ENCODE measurements around the gene SLC7A6OS.
"Not testable (repeated sequence)": the region's sequence is repeated elsewhere in the genome, so short reads cannot be mapped to it uniquely, and the experiment has no call there.

Gene SLC7A6OS

DNA sequence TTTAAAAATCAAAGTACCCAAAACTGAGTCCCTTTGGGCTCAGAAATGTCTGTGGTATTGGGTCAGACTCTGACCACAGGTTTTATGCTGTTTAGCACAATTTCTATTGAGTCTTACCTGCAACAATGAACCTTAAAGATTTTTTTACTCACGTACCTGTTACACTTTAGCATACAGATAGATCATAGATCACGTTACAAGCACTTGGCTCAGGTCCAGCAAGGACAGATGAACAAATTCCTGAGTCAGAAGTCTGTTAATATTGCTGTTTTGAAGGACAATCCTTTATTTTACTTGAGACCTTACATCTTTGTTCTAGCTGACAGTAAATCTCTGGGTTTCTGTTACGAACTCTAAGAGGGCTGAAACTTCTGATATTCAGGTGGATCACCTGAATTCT is 12.8 kb downstream of the SLC7A6OS start:
- DNase-seq = peak in 1 of 2 experiments; percentile 39

DNA sequence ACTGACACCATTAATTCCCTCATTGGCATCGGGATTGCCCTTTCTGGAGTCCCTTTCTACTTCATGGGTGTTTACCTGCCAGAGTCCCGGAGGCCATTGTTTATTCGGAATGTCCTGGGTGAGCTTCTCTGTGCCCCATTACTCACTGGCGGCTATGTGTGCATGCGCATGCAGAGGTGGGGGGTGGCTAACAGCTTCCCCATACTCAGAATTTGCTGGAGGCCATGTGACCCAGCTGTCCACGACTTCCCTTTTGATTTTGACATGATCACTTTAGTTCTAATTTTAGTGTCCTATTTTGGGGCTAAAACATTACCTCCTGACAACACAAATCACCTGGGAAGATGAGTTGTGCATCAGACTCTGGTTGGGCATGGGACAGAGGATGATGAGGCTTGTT is 14.1 kb downstream of the SLC7A6OS start:
- no peak for DNase-seq

DNA sequence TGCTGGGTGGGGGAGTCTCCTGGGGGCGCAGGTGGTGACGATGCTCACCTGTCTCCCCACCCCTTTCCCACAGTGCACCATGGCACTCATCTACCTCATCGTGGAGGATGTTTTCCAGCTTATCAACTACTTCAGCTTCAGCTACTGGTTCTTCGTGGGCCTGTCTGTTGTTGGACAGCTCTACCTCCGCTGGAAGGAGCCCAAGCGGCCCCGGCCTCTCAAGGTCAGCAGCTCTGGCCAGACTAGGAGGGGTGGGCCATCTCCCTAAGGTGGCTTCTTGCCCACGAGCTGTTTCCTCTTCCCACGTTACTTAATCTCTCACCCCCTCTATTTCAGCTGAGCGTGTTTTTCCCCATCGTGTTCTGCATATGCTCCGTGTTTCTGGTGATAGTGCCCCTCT is 14.5 kb downstream of the SLC7A6OS start:
- no peak for DNase-seq

DNA sequence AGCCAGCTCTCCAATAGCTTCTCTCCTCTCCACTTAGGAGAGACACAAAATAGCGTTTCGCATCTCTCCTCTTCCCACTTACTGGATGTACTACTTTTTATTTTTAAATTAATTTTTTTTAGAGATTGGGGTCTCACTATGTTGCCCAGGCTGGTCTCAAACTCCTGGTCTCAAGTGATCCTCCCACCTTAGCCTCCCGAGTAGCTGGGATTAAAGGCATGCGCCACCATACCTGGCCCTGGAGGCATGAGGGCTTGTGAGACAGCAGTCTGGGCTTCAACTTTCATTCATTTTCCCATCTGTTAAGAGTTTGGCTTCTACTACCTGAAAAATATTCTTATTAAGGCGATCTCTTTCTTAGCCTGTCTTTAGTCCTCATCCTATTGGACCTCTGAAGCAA is 18.3 kb downstream of the SLC7A6OS start:
- no peak for DNase-seq

- DNase-seq = no peak
Measured at GRCh38 chr16:68291227-68291626, 19.5 kb downstream of the SLC7A6OS start.

DNA sequence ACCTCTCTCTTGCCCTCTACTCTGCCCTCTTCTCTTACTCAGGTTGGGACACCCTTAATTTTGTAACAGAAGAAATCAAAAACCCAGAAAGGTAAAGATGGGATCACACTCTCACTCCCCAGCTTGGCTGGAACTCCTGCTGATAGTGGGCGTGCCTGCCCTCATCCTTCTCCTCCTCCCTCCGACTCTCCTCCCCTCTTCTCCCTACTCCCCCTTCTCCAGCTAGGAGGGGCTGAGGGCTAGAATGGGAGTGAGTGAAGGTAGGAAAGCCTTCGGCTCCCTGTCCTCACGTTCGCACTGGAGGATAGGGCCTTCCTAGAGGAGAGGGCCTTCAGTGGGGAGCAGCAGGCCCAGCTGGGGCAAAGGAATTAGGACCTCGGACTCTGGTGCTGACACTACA is 20.3 kb downstream of the SLC7A6OS start:
- no peak for DNase-seq

DNA sequence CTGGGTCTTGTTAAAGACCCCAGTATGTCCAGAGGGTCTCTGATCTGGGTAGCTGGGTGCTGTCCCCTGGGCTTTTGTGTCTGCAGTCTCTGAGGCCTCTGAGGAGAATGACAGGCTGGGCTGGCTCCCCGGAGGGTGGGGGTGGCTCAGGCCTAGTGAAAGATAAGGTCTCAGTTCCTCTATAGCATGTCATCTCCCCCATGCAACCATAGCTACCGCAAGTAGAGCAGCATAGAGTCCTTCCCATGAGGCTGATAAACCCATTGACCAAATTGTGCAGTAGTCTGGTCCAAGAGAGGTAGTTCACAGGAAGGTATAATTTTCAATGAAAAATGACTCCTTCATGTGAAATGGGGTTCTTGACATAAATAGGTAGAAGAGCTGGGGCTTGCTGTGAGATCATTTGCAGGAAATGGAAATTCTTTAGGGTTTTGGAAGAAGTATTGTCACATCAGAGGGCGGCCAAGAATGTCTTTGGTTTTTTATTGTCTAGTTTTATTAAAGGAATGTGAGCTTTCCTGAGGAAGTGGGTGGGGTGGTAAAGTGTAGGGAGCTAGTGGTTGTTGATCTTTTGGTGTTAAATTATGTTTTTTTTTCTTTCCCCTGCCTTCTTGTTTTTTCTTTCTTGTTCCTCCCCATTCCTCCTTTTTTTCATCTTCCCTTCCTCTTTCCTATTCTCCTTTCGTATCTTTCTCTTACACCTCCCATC is 21.0 kb downstream of the SLC7A6OS start:
- DNase-seq = no peak

DNA sequence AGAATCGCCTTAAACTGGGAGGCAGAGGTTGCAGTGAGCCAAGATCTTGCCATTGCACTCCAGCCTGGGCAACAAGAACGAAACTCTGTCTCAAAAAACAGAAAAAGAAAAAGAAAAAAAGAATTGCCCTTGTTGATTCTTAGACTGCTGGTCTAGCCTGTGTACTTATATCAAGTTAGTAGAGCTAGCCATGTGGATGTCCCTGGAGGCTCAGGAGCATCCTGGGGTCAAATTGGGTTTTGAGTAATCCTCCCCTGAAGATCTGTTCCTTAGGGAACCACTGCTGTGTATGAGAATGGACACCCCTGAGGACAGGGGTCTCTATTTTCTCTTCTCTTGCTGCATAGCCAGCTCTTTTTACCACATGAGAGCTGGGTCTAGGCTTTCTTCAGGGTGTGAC is 21.5 kb downstream of the SLC7A6OS start:
- DNase-seq = no peak

DNA sequence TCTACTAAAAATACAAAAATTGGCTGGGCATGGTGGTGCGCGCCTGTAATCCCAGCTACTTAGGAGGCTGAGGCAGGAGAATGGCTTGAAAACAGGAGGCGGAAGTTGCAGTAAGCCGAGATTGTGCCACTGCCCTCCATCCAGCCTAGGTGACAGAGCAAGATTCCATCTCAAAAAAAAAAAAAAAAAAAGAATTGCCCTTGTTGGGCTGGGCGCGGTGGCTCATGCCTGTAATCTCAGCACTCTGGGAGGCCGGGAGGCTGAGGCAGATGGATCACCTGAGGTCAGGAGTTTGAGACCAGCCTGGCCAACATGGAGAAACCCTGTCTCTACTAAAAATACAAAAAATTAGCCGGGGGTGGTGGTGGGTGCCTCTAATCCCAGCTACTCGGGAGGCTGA is 21.9 kb downstream of the SLC7A6OS start:
- DNase-seq = not testable (repeated sequence)

DNA sequence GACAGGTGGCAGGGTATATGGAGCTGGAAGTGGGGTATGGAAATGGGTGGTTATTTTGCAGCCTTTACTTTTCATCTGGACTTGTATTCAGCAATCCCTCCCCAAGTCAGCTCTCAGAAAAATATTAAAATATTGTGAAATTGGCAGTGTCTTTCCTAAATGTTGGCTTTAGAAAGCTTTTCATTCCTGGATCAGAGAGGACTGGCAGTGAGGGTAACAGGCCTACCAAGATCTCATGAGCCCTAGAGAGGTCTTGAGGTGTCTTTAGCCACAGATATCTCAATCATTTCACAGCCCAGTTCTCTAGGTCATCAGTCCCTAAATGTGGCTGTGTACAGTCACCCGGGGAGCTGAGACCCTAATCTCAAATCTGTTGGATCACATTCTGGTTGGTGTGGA is 22.5 kb downstream of the SLC7A6OS start:
- DNase-seq = no peak

DNA sequence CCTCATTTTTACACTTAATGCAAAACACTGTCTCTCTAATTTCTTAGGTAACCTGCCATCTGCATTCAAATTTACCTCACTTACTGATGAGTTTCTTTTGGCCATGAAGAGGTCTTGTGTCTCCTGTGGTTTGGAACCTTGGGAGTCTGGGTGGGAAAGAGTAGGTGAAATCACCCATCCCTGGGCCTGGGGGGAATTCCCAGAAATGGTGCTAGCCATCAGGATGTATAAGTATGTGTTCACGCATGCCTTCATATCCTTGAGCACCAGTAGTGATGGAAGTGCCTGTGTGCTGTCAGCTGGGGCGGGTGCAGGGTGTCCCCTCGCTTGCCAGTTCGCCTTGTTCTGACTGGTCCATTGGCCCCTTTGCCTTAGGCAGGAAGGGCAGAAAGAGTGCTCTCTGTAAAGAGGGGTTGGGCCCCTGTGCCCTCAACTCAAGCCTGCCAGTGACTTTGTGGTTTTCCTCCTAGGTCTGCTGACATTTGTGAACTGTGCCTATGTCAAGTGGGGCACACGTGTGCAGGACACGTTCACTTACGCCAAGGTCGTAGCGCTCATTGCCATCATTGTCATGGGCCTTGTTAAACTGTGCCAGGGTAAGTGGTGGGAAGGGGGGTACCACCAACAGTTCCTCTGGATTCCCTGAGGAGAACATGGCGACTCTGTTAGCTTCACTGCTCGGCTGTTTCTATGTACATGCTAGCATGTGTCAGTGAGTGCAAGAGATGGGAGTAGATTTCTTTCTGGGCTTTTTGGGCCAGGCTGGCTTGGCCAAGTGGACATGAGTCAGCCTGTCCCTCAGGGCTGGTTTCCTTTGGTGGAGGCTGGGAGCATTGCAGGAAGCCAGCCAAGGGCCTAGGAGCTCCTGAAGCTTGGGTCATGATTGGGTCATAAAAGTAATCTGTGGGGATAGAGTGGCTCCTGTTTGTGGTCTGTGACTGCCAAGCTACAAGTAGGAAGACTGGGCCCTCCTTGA is 23.2 kb downstream of the SLC7A6OS start:
- DNase-seq = no peak

DNA sequence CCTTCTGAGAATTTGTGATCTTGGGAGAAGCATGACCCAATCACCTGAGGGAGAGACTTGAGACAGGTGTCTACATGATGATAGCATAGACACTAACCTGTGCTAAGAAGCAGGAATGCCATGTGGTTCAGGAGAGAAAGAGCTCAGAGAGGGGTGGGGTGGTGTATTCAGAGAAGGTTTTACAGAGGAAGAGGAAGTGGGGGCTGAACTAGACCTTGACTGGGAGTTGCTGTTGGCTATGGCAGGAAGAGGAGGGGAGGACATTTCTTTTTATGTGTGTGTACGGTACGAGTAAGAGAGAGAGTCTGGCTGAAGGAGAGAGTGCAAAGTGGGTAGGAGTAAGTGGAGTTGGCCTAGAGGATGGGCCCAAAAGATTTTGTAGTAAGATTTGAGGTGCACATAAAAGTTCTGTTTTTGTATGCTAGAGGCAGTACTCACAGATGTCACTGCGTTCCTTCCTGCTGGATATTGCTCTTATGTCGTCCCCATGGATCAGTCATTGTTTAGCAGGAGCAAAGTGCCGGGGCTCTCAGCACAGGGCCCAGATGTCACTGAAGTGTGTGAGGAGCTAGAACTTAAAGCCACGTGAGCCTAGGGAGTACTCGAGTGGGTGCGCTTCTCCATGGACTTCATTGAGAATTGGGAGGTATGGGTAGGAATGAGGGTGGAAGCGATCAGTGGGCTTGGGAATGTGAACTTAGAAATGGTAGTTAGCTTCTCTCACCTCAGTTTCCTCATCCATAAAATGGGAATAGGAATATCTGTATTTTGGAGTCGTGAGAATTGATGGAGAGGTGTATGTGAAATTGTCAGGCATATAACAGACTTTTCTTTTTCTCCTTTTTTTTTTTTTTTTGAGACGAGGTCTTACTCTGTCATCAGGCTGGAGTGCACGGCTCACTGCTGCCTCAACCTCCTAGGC is 24.3 kb downstream of the SLC7A6OS start:
- DNase-seq = no peak

DNA sequence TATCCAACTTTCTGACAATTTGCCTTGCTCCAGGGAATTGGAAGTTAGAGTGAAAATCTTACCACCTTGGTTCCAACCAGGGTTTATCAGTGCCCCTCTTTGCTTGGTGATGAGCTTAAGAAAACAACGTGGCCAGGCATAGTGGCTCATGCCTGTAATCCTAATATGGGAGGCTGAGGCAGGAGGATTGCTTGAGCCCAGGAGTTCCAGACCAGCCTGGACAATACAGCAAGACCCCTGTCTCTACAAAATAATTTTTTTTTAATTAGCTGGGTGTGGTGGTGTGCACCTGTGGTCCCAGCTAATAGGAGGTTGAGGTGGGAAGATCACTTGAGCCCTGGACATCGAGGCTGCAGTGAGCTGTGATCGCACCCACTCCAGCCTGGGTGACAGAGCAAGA is 25.1 kb downstream of the SLC7A6OS start:
- no peak for DNase-seq

- no peak for DNase-seq
Measured at GRCh38 chr16:68284847-68285246, 25.9 kb downstream of the SLC7A6OS start.

- DNase-seq = no peak
Measured at GRCh38 chr16:68283801-68284598, 26.7 kb downstream of the SLC7A6OS start.

DNA sequence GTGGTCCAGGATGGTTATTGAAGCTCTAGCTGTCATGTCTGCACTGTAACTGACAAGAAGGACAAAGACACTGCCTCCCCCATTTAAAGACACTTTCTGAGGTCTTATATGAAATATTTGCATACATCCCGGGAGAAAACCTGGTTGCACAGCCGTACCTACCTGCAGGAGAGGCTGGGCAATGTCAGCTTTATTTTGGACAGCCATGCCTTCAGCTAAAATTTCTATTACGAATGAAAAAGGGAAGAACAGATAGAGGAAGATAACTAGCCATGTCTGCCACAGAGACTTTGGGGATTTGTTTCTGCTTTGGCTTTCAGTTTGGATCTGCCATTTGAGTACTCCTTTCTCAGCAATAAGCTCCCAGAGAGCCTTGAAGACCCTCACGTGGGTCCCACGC is 27.4 kb downstream of the SLC7A6OS start:
- no peak for DNase-seq

- DNase-seq = no peak
Measured at GRCh38 chr16:68282064-68282452, 28.7 kb downstream of the SLC7A6OS start.

- DNase-seq = no peak
Measured at GRCh38 chr16:68281368-68282063, 29.2 kb downstream of the SLC7A6OS start.

DNA sequence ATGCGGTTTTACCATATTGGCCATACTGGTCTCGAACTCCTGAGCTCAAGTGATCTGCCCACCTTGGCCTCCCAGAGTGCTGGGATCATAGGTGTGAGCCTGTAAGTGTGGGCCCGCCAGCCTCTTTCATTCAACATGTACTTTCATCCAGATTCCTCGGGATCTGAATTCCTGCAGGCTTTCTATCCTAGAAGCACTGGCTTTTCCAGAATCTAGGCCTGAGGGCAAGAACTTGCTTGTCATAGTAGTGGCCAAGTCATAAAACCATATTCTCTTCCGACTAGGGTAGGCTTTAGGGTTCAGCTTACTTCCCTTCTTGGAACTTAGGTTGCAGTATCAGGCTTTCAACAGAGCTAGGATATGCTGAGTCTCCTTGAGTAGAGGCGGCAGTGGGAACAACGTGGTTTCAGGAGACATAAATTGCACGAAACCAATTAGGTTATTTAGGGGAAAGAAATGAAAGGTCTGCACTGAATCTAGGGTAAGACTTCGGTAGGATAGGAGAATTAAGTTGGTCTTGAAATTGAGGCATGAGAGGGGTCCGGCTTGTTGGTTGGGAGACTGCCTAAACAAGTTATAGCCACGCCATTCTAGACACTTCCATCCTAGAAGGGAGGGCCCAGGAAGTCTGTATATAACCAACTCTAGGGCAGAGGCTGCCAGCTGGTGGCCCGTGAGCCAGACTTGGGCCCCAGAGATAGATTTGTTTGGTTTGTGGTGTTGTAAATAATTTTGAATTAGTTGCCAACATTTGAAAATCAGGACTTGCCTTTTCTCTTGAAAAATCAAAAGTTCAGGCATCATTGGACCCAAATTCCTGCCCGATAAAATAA is 30.8 kb downstream of the SLC7A6OS start:
- DNase-seq = no peak

GRCh38 chr16:68276223-68276622 is 34.5 kb downstream of the SLC7A6OS start:
- no peak for DNase-seq
